Measurements from ENCODE around the gene IGF2R.

The IGF2R gene

DNA sequence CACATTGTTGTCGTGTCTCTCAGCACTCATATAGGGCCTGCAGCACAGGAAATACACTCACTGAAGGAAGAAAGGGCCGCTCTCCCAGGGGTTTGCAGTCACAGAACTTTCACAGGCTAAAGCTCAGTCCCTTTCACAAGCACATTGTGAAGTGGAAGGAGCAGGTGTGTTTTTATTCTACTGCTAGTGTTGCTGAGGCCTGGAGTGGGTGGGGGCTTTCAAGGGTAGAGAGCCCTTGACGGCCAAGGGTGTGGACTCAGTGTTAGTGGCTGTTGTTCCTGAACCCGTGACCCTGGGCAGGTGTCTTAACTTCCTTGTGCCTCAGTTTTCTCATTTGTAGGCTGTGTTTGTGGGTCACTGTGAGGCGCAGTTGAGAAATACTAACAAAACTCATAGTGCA lies 86.5 kb downstream of the IGF2R start:
- H3K36me3 ChIP-seq (replicated peaks; ENCODE audit: low read depth, low read length) = peaks cover 7% of the 10 kb centered on the region
- no peaks in the 10 kb centered on the region; the same call in 1 of the 2 replicates for H3K4me1 ChIP-seq (ENCODE audit: low read length)
- TF ChIP-seq, protein P1, sequence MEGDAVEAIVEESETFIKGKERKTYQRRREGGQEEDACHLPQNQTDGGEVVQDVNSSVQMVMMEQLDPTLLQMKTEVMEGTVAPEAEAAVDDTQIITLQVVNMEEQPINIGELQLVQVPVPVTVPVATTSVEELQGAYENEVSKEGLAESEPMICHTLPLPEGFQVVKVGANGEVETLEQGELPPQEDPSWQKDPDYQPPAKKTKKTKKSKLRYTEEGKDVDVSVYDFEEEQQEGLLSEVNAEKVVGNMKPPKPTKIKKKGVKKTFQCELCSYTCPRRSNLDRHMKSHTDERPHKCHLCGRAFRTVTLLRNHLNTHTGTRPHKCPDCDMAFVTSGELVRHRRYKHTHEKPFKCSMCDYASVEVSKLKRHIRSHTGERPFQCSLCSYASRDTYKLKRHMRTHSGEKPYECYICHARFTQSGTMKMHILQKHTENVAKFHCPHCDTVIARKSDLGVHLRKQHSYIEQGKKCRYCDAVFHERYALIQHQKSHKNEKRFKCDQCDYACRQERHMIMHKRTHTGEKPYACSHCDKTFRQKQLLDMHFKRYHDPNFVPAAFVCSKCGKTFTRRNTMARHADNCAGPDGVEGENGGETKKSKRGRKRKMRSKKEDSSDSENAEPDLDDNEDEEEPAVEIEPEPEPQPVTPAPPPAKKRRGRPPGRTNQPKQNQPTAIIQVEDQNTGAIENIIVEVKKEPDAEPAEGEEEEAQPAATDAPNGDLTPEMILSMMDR (IDR thresholded peaks at IDR 0.05; ENCODE audit: low read depth, low read length) = no peak
- TF ChIP-seq EZH2phosphoT487 (IDR thresholded peaks at IDR 0.05; ENCODE audit: low read depth) = no peak

DNA sequence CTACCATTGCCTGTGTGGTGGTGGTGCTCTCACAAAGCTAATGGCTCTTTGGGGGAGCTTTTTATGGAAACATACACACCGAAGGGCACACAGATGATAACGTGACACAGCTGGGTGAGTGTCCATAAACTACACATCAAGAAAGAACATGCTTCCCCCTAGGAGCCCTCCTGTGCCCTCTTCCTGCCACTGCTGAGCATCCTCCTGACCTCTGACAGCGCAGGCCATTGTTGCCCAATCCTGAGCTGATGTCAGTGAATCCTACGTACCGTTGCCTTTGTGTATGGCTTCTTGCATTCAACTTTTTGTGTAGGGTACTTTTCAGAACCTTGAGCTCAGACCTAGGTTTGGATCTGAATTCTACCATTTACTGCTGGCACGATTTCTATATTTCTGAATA lies 86.9 kb downstream of the IGF2R start:
- H3K27ac ChIP-seq (ENCODE audit: low read length) = no peak overlapping the region
- peaks cover 7% of the 10 kb centered on the region for H3K36me3 ChIP-seq (replicated peaks; ENCODE audit: low read depth, low read length)

More for the DNA sequence above, 86.5 kb downstream of the IGF2R start:
- H2AFZ ChIP-seq (ENCODE audit: low read depth, low read length) = no peak overlapping the region
- H3K79me2 ChIP-seq (ENCODE audit: low read length) = no peaks in the 10 kb centered on the region
- H3K27ac ChIP-seq (ENCODE audit: low read length) = no peak overlapping the region
- no peaks in the 10 kb centered on the region for H3K27me3 ChIP-seq (ENCODE audit: low read depth, low read length)
- no peaks in the 10 kb centered on the region for H3K9me3 ChIP-seq (ENCODE audit: insufficient read depth, low read length)
- H3K4me3 ChIP-seq (ENCODE audit: low read length) = no peak overlapping the region
- H3K4me2 ChIP-seq (ENCODE audit: low read length) = no peak overlapping the region
- no peak overlapping the region for H3K9ac ChIP-seq (ENCODE audit: low read length)
- no peaks in the 10 kb centered on the region for H4K20me1 ChIP-seq (ENCODE audit: insufficient read depth, low read length)

DNA sequence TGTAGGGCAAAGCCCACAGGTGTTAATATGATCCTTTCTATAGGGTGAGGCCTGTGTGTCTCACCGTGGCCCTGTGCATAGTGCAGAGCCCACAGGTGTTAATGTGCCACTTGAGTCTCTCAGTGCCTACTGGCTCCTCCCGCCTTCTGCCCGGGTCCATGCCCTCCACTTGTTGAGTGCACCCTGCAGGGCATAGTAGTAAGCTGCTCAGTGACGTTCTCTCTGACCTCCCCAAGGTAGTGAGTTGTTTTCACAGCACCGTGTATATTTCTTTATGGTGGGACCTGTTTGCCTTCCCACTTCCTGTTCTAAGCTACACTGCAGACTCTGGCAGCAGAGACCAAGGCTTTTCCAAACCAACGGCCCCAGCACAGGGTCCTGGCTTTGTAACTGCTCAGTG lies 88.2 kb downstream of the IGF2R start:
- no peaks in the 10 kb centered on the region for H3K9me3 ChIP-seq (ENCODE audit: insufficient read depth, low read length)
- H2AFZ ChIP-seq (ENCODE audit: low read depth, low read length) = no peak overlapping the region
- no peak overlapping the region for H3K9ac ChIP-seq (ENCODE audit: low read length)
- H3K4me1 ChIP-seq (ENCODE audit: low read length) = no peaks in the 10 kb centered on the region; the same call in 1 of the 2 replicates
- TF ChIP-seq, protein P1 (IDR thresholded peaks at IDR 0.05; ENCODE audit: low read depth, low read length) = no peak
- no peak for TF ChIP-seq EZH2phosphoT487 (IDR thresholded peaks at IDR 0.05; ENCODE audit: low read depth)
- H3K27me3 ChIP-seq (ENCODE audit: low read depth, low read length) = no peaks in the 10 kb centered on the region
- no peak overlapping the region for H3K4me2 ChIP-seq (ENCODE audit: low read length)
- H3K36me3 ChIP-seq (replicated peaks; ENCODE audit: low read depth, low read length) = no peaks in the 10 kb centered on the region
- H4K20me1 ChIP-seq (ENCODE audit: insufficient read depth, low read length) = no peaks in the 10 kb centered on the region
- H3K79me2 ChIP-seq (ENCODE audit: low read length) = no peaks in the 10 kb centered on the region
- no peak overlapping the region for H3K4me3 ChIP-seq (ENCODE audit: low read length)
- H3K27ac ChIP-seq (ENCODE audit: low read length) = no peak overlapping the region

More for the DNA sequence above, 86.9 kb downstream of the IGF2R start:
- Histone ChIP-seq H3K79me2 (ENCODE audit: low read length) (no peaks in the 10 kb centered on the region), H2AFZ (ENCODE audit: low read depth, low read length) (no peak overlapping the region), H4K20me1 (ENCODE audit: insufficient read depth, low read length) (no peaks in the 10 kb centered on the region), H3K4me1 (ENCODE audit: low read length) (no peaks in the 10 kb centered on the region; the same call in 1 of the 2 replicates), H3K4me3 (ENCODE audit: low read length) (no peak overlapping the region), H3K27me3 (ENCODE audit: low read depth, low read length) (no peaks in the 10 kb centered on the region), H3K4me2 (ENCODE audit: low read length) (no peak overlapping the region), H3K9me3 (ENCODE audit: insufficient read depth, low read length) (no peaks in the 10 kb centered on the region), H3K9ac (ENCODE audit: low read length) (no peak overlapping the region)
- TF ChIP-seq, protein P1 (IDR thresholded peaks at IDR 0.05; ENCODE audit: low read depth, low read length) = no peak
- no peak for TF ChIP-seq EZH2phosphoT487 (IDR thresholded peaks at IDR 0.05; ENCODE audit: low read depth)

DNA sequence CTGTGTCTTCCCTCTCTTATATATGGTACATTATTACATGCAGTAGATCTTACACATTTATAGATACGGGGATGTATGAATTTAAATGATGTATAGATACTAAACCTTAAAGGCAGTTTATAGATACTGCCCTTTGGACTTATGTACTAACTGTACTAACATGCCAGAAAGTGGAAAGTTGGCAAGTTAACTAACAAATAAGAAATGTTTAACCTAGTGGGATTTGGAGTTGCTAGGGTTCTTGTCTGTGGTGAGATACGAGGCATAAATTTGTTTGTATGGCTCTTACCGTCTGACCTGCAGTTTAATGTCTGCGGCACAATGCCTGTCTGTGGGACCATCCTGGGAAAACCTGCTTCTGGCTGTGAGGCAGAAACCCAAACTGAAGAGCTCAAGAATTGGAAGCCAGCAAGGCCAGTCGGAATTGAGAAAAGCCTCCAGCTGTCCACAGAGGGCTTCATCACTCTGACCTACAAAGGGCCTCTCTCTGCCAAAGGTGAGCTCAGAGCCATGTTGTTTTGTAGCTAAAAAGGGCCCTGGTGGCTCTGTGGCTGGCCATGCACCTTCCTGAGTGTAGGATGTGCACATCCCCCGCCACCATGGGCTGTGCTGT lies 89.8 kb downstream of the IGF2R start:
- H3K36me3 ChIP-seq (replicated peaks; ENCODE audit: low read depth, low read length) = no peaks in the 10 kb centered on the region
- TF ChIP-seq, protein P1 (IDR thresholded peaks at IDR 0.05; ENCODE audit: low read depth, low read length) = no peak
- TF ChIP-seq EZH2phosphoT487 (IDR thresholded peaks at IDR 0.05; ENCODE audit: low read depth) = no peak

More for the DNA sequence above, 89.8 kb downstream of the IGF2R start:
- H3K27ac ChIP-seq (ENCODE audit: low read length) = no peak overlapping the region
- H3K79me2 ChIP-seq (ENCODE audit: low read length) = no peaks in the 10 kb centered on the region
- H3K9me3 ChIP-seq (ENCODE audit: insufficient read depth, low read length) = no peaks in the 10 kb centered on the region
- H3K9ac ChIP-seq (ENCODE audit: low read length) = no peak overlapping the region
- no peak overlapping the region for H2AFZ ChIP-seq (ENCODE audit: low read depth, low read length)
- H3K27me3 ChIP-seq (ENCODE audit: low read depth, low read length) = no peaks in the 10 kb centered on the region
- H3K4me1 ChIP-seq (ENCODE audit: low read length) = no peaks in the 10 kb centered on the region; the same call in 1 of the 2 replicates
- no peak overlapping the region for H3K4me2 ChIP-seq (ENCODE audit: low read length)
- H3K4me3 ChIP-seq (ENCODE audit: low read length) = no peak overlapping the region
- no peaks in the 10 kb centered on the region for H4K20me1 ChIP-seq (ENCODE audit: insufficient read depth, low read length)
